MG63 (cell line): ENCODE data around the gene KRTAP4-4. TPM values are rescaled to one million over a fixed set of nuclear protein-coding genes. Genes with fewer than 3 reads are reported as not detected.
A peak's percentile ranks its signal among the peaks of the same experiment; 100 is the strongest.
"Not testable (repeated sequence)": the region's sequence is repeated elsewhere in the genome, so short reads cannot be mapped to it uniquely, and the experiment has no call there.

Experiments used
- DNase-seq: peaks from one replicate; pipeline ENCODE4 v3.0.0-alpha.2; 2020
- H3K27me3 ChIP-seq: fragments of 250-450 bp; sonication (Bioruptor Pico); 2 replicates; pipeline ENCODE4 v1.5.1; 2020; ENCODE audit warnings: mild to moderate bottlenecking, moderate library complexity
- H3K36me3 ChIP-seq: fragments of 250-450 bp; sonication (Bioruptor Pico); 2 replicates; pipeline ENCODE4 v1.5.1; 2020; ENCODE audit warnings: mild to moderate bottlenecking, moderate library complexity
- H3K4me3 ChIP-seq: fragments of 250-450 bp; sonication (Bioruptor Pico); 2 replicates; pipeline ENCODE4 v1.5.1; 2020; ENCODE audit warnings: mild to moderate bottlenecking, moderate library complexity
- H3K9me3 ChIP-seq: fragments of 250-450 bp; sonication (Bioruptor Pico); 2 replicates; pipeline ENCODE4 v1.5.1; 2020; ENCODE audit warnings: mild to moderate bottlenecking, moderate library complexity
- total RNA-seq: library from RNA; depleted of rRNA; stranded (reverse); fragments of >200 nt; shearing (Covaris generic); gene quantifications from 2 replicates; pipeline ENCODE4 v1.2.3, GENCODE V29; 2014; ENCODE audit warnings: low replicate concordance; rRNA removed

The KRTAP4-4 gene
- total RNA-seq = not detected in 2 replicates

- Histone ChIP-seq H3K27me3 (no peaks in the 10 kb centered on the region), H3K9me3 (peaks cover 3% of the 10 kb centered on the region), H3K36me3 (no peaks in the 10 kb centered on the region), H3K4me3 (no peak within 1 kb of the TSS)
- DNase-seq = no peak
Measured at GRCh38 chr17:41160648-41161047, at the start of gene KRTAP4-4. Gene KRTAP4-4, minus strand, starts transcription at chr17:41160748. Its CDS starts 57 bp downstream, at chr17:41160691.

DNA sequence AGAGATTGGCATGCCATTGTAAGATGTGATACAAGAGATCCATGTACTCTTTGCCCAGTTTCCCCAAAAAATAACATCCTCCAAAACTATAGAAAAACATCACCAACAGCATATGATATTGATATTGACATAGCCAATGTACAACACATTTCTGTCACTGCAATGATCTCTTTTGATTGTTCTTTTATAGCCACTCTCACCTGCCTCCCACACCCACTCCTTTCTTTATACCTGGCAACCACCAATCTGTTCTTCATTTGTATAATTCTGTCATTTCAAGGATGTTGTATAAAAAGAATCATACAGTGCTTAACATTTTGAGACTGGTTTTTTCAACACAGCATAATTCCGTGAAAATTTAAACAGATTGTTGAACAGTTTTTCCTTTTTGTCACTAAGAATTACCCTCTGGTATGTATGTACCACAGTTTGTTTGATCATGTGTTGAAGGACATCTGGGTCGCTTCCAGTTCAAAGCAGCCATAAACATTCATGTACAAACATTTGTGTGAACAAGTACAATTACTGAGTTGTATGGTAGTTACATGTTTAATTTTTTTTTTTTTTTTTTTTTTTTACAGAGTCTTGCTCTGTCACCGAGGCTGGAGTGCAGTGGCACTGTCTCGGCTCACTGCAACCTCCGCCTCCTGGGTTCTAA, 39.0 kb upstream of the KRTAP4-4 start:
- no peak overlapping the region for H3K4me3 ChIP-seq
- no peaks in the 10 kb centered on the region for H3K27me3 ChIP-seq
- peaks cover 3% of the 10 kb centered on the region for H3K9me3 ChIP-seq
- H3K36me3 ChIP-seq = no peaks in the 10 kb centered on the region
- no peak for DNase-seq

GRCh38 chr17:41196068-41196467, 35.5 kb upstream of the KRTAP4-4 start:
- Histone ChIP-seq H3K9me3 (peaks cover 3% of the 10 kb centered on the region), H3K27me3 (no peaks in the 10 kb centered on the region), H3K36me3 (no peaks in the 10 kb centered on the region), H3K4me3 (no peak overlapping the region)
- no peak for DNase-seq

DNA sequence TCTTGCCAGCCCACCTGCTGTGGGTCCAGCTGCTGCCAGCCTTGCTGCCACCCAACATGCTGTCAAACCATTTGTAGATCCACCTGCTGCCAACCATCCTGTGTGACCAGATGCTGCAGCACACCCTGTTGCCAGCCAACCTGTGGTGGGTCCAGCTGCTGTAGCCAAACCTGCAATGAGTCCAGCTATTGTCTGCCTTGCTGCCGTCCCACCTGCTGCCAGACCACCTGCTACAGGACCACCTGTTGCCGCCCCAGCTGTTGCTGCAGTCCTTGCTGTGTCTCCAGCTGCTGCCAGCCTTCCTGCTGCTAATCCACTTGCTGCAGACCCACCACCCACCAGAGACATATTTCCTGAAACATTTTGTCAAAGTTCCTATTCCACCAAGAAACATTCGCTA, 29.8 kb upstream of the KRTAP4-4 start:
- H3K27me3 ChIP-seq = no peaks in the 10 kb centered on the region
- H3K9me3 ChIP-seq = no peaks in the 10 kb centered on the region
- H3K36me3 ChIP-seq = no peaks in the 10 kb centered on the region
- no peak overlapping the region for H3K4me3 ChIP-seq
- no peak for DNase-seq

DNA sequence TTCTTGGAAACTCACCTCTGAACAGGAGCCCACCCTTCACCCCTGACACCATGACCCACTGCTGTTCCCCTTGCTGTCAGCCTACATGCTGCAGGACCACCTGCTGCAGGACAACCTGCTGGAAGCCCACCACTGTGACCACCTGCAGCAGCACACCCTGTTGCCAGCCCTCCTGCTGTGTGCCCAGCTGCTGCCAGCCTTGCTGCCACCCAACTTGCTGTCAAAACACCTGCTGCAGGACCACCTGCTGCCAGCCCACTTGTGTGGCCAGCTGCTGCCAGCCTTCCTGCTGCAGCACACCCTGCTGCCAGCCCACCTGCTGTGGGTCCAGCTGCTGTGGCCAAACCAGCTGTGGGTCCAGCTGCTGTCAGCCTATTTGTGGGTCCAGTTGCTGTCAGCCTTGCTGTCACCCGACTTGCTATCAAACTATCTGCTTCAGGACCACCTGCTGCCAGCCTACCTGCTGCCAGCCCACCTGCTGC, 29.3 kb upstream of the KRTAP4-4 start, which contains the start of gene KRTAP9-1:
TSS of gene KRTAP9-1 (plus strand) at position 51 of the 482 bp plus-strand sequence. CDS start at position 51, 0 bp downstream.
- H3K9me3 ChIP-seq, DNase-seq, H3K36me3 ChIP-seq, H3K4me3 ChIP-seq, H3K27me3 ChIP-seq: not testable (repeated sequence)

GRCh38 chr17:41186872-41187271, 26.3 kb upstream of the KRTAP4-4 start:
- Histone ChIP-seq H3K36me3 (no peaks in the 10 kb centered on the region), H3K4me3 (no peak overlapping the region), H3K9me3 (no peaks in the 10 kb centered on the region), H3K27me3 (no peaks in the 10 kb centered on the region)
- DNase-seq = no peak

DNA sequence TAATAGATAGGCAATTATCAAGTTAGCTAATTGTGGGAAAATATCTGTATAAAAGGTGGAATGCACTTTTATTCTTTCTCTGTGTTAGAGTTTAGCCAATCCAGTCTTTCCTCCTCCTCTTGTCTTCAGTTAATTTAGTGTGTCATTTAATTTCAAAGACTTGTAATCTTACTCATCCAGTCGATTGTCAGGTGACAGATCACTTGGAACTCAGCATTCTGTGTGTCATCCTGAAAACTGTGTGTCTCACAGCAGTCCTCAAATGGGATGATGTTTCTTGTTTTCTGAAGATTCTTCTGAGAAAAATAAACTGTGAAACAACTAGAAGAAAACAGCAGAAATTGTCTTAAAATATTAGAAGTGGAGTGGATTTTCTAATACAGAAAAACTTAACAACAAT, 24.5 kb upstream of the KRTAP4-4 start:
- Histone ChIP-seq H3K27me3 (no peaks in the 10 kb centered on the region), H3K36me3 (no peaks in the 10 kb centered on the region), H3K9me3 (no peaks in the 10 kb centered on the region), H3K4me3 (no peak overlapping the region)
- DNase-seq = no peak

DNA sequence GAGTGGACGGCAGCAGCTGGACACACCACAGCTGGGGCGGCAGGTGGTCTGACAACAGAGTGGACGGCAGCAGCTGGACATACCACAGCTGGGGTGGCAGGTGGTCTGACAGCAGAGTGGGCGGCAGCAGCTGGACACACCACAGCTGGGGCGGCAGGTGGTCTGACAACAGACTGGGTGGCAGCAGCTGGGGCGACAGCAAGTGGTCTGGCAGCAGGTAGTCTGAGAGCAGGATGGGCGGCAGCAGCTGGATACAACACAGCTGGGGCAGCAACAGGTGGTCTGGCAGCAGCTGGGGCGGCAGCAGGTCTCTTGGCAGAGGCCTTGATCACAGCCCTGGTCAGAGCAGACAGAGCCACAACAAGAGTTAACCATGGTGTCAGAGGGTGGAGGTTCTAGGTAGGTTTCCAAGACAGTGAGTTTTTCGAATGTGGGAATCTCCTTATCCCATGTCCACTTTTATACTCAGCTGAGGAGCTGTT, 24.0 kb upstream of the KRTAP4-4 start, which contains the start of gene KRTAP4-1:
TSS of gene KRTAP4-1 (minus strand) at position 432 of the 482 bp plus-strand sequence. CDS start at position 375, 57 bp downstream.
- no peaks in the 10 kb centered on the region for H3K36me3 ChIP-seq
- H3K9me3 ChIP-seq = no peaks in the 10 kb centered on the region
- no peak within 1 kb of the TSS for H3K4me3 ChIP-seq
- H3K27me3 ChIP-seq = no peaks in the 10 kb centered on the region
- DNase-seq = no peak

GRCh38 chr17:41178843-41179616, 18.5 kb upstream of the KRTAP4-4 start:
- Histone ChIP-seq H3K9me3 (no peaks in the 10 kb centered on the region; the same call in 1 of the 2 replicates), H3K27me3 (no peaks in the 10 kb centered on the region), H3K36me3 (no peaks in the 10 kb centered on the region), H3K4me3 (no peak overlapping the region)
- peak; percentile 75 for DNase-seq

DNA sequence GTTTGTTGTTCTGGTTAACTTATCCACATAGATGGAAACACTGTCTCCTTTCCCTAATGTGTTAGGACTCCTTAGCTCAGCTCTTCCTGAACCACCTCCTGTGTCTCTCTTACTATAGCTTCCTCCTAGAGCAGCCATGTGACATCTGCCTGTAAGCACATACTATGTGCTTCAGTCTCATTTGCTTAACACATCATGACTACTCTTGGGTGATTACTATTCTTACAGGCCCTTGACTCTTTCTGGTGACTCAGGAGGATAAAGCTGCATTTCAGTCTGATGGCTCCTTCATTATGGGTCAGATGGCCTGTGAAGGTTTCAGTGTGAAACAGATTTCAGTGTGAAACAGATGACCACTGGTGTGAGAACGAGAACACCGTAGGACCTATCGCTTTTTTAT, 17.8 kb upstream of the KRTAP4-4 start:
- Histone ChIP-seq H3K36me3 (no peaks in the 10 kb centered on the region), H3K9me3 (no peaks in the 10 kb centered on the region; the same call in 1 of the 2 replicates), H3K27me3 (no peaks in the 10 kb centered on the region), H3K4me3 (no peak overlapping the region)
- peak; percentile 40 for DNase-seq

DNA sequence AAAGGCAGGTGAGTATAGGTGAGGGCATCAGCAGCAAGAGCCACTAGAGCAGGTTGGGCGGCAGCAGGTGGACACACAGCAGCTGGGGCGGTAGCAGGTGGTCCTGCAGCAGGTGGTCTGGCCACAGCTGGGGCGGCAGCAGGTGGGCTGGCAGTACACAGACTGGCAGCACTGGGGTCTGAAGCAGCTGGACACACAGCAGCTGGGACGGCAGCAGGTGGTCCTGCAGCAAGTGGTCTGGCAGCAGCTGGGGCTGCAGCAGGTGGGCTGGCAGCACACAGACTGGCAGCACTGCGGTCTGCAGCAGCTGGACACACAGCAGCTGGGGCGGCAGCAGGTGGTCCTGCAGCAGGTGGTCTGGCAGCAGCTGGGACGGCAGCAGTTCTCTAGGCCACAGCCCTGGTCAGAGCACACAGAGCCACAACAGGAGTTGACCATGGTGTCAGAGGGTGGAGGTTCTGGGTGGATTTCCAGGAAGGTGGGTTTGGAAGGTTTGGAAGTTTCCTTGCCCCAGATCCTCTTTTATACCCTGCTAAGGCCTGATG, 17.3 kb upstream of the KRTAP4-4 start, which contains the start of gene KRTAP4-2:
TSS of gene KRTAP4-2 (minus strand) at position 495 of the 545 bp plus-strand sequence. CDS start at position 438, 57 bp downstream.
- H3K4me3 ChIP-seq = no peak within 1 kb of the TSS
- DNase-seq = no peak
- no peaks in the 10 kb centered on the region for H3K27me3 ChIP-seq
- no peaks in the 10 kb centered on the region for H3K36me3 ChIP-seq
- H3K9me3 ChIP-seq = no peaks in the 10 kb centered on the region; the same call in 1 of the 2 replicates

DNA sequence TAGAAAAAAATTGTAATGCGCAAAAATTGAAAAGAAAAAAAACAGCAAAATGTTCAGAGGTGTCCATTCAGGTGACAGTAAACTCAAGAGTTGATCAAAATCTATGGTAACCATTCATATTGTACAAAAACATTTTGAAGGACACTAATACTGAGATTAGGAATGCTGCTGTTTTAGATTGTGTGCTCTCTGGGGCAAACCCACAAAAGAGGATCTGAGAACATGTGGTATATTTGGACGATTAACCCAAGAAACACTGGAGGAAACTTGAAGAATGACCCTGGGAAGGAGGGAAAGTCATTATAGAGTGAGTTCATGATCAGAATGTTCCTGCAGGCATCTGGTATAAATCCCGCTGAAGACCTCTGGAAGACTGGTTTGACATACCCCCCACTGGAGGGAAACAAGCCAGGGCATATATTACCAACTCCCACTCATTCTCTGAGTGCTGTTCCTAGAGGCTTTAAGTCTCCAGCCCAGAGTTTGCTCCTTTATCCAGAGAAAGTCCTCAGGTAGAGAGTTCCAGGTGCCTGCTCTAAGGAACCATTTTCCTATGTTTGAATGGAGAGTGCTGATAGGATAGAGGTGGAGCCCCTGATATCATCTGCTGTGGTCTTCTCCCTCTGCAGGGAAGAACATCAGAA, 16.3 kb upstream of the KRTAP4-4 start:
- H3K4me3 ChIP-seq = no peak overlapping the region
- H3K27me3 ChIP-seq = no peaks in the 10 kb centered on the region
- H3K9me3 ChIP-seq = no peaks in the 10 kb centered on the region; the same call in 1 of the 2 replicates
- H3K36me3 ChIP-seq = no peaks in the 10 kb centered on the region
- DNase-seq = no peak

GRCh38 chr17:41171886-41172285, 11.3 kb upstream of the KRTAP4-4 start:
- no peaks in the 10 kb centered on the region; the same call in 1 of the 2 replicates for H3K9me3 ChIP-seq
- H3K36me3 ChIP-seq = no peaks in the 10 kb centered on the region
- H3K4me3 ChIP-seq = no peak overlapping the region
- DNase-seq = no peak
- H3K27me3 ChIP-seq = no peaks in the 10 kb centered on the region

GRCh38 chr17:41168121-41168520, 7.6 kb upstream of the KRTAP4-4 start, which contains the start of gene KRTAP4-3:
Gene KRTAP4-3, minus strand, starts transcription at chr17:41168221. Its CDS starts 49 bp downstream, at chr17:41168172.
- H3K27me3 ChIP-seq = no peaks in the 10 kb centered on the region
- H3K36me3 ChIP-seq = no peaks in the 10 kb centered on the region
- no peaks in the 10 kb centered on the region for H3K9me3 ChIP-seq
- no peak for DNase-seq
- no peak within 1 kb of the TSS for H3K4me3 ChIP-seq

- Histone ChIP-seq H3K9me3 (no peaks in the 10 kb centered on the region), H3K4me3 (no peak overlapping the region), H3K27me3 (no peaks in the 10 kb centered on the region), H3K36me3 (no peaks in the 10 kb centered on the region)
- no peak for DNase-seq
Measured at GRCh38 chr17:41167561-41167960, 7.0 kb upstream of the KRTAP4-4 start.

GRCh38 chr17:41163828-41164227, 3.3 kb upstream of the KRTAP4-4 start:
- Histone ChIP-seq H3K27me3 (no peaks in the 10 kb centered on the region), H3K36me3 (no peaks in the 10 kb centered on the region), H3K9me3 (no peaks in the 10 kb centered on the region), H3K4me3 (no peak overlapping the region)
- no peak for DNase-seq
